Stimulated activated CD4-positive, alpha-beta T cell treated with anti-CD3 and anti-CD28 coated beads, Interleukin-1b, Interleukin-23, amount 100 ng/mL, for 1 hour (primary cell): ENCODE results near the gene LILRB5.
"Not testable (repeated sequence)": the region's sequence is repeated elsewhere in the genome, so short reads cannot be mapped to it uniquely, and the experiment has no call there.

Source experiments
- DNase-seq, 2 donors: peaks; one replicate each; pipeline ENCODE4 v3.0.0-alpha.2; 2020; ENCODE audit warnings: low read depth in 2 of 2

Gene LILRB5

DNA sequence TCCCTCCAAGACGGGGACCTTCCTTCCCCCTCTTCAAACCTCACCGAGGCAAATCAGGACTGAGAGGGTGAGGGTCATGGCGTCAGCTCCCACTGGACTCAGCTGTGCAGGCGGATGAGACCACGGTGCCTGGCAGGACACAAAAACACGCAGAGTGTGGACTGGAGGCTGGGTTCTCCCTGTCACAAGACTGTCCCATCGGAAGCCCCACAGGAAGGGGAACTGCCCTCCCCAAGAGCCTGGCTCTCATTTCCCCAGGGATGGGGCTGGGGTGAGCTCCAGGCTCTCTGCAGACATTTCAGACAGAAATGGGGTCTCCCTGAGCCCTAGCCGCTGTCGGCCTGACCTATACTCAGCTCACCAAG, at the start of gene LILRB5:
LILRB5 (minus strand) TSS at position 158 of the 365 bp plus-strand sequence; CDS start at position 78, 80 bp downstream.
- no peak for DNase-seq

DNA sequence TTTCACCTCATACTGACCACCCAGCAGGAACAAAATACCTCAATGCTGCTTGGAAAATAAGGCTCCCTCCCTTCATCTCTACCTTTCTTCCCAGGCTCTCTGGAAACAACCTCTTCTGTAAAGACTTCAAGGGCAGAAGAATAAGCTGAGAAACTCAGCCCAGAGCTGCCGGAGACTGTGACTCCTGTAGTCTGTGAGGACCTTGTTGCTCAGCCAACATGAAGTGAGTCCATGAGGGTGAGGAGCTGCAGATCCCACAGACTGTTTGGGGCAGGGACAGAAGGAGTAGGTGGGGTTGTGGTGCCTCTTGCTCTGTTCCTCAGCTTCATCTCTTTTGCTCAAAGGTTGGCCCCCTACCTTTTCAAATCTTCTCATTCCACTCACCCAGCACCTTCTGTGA, 48.1 kb upstream of the LILRB5 start:
- no peak for DNase-seq

DNA sequence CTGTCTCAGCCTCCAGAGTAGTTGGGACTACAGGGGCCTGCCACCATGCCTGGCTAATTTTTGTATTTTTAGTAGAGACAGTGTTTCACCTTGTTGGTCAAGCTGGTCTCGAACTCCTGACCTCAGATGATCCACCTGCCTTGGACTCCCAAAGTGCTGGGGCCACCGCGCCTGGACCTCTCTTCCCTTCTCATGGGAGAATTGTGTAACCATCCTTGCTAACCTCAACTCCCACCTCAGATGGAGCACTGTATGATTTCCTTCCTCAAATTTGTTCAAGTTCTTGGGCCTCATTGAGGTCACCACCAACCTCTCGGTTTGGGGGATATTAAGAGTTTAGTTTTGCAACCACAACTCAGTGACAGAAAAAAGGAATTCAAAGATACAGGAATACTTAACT, 45.2 kb upstream of the LILRB5 start:
- no peak for DNase-seq

DNA sequence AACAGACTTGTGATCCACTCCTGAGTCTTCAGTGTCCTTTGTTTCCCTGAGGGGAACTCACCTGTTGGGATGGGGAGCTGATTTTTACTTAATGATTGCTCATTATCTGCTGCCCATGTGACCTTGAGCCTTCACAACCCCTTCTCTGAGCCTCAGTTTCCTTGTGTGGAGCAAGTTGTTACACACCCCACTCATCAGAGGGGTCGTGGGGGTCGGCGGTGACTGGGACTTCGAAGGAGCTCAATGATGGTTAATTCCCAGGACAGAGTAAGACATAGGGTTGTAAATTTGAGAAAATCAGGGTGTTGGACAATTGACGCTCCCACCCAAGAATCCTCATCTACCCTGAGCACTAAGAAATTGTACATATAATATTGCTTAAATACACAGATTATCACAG, 42.4 kb upstream of the LILRB5 start:
- DNase-seq, result no peak

DNA sequence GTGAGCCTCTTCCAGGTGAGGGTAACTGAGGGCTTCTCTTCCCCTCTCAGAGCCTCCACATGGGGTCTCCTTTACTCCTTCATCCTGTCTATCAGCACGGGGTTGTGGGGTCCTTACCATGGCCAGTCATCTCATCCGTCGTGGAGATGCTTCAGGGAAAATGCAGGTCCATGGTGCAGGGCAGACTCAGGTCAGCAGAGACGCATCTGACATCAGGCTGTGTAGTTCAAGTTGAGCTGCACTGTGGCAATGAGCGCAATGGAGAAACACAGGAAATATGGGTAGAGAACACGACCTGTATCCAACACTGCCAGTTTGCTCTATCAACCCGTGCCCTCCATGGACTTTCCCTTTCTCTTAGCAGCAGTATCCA, 42.0 kb upstream of the LILRB5 start:
- no peak for DNase-seq

DNA sequence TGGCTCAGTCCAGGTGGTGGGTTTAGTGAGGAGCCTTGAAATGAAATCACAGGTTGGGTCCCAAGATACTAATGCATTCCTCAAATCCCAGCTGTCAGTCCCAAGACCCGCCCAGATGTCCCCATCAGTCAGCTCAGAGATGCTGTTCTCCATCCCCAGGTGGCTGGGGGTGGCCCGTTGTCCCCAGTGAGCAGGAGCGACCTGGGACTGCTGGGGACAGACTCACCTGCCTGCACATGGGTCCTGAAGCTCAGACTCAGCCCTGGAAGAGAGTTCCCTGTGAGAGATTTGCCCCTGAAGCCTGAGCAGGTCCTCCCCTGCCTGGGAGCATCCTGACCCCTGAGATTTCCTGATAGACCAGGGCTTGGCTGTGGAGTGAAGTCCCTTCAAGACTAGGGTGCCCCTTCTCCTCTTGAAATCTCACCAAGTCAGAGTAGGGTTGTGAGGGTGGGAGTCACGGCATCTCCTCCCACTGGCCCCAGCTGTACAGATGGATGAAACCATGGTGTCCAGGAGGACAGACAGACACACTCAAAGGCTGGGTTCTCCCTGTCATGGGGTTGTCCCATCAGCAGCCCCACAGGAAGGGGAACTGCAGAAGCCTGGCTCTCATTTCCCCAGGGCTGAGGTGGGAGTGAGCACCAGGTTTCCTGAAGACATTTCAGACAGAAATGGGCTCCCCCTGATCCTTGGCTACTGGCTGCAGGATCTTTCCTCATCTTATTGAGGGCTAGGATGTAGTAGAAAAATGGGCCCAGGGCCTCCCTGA, 41.5 kb upstream of the LILRB5 start:
- DNase-seq, result no peak

DNA sequence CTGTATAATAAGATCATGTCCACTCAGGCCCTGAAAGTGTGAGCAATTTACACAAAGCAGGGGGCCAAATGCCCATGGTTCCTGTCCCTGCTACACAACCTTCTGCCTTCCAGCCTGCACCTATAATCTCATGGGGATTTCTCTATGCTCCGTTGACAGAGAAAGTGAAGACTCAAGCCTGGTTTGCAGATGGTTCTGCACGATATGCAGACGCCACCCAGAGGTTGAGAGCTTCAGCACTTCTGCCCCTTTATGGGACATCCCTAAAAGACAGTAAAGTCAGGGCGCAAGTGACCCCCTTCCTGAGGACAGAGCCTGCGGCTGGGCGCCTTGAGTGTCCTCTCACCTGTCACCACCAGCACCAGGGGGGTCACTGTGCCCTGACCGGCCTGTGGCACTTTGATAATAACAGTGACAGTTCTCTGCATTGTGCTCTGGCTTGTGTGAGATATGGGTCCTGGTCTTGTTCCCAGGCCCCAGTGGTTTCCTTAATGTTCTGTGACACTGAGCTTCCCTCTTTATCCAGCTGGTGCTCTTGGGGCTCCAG, 40.8 kb upstream of the LILRB5 start:
- DNase-seq, result no peak

DNA sequence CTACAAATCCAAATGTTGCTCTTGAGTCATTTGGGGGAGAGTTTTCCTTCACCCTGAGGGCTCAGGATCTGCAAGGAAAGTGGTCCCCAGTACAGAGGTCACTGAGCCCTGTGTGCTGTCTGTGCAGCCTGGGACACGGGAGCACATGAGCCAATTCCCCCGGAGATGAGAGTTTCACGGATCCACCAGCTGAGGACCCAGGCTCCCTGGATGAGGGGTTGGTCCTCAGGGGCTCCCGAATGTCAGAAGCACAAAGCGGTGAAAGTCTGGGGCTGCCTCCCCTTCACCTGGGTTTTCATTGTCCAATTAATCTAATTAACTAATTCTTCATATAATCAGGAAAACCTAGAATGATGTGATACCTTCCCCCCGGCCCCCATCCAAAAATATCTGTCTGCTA, 37.5 kb upstream of the LILRB5 start:
- DNase-seq, result no peak

DNA sequence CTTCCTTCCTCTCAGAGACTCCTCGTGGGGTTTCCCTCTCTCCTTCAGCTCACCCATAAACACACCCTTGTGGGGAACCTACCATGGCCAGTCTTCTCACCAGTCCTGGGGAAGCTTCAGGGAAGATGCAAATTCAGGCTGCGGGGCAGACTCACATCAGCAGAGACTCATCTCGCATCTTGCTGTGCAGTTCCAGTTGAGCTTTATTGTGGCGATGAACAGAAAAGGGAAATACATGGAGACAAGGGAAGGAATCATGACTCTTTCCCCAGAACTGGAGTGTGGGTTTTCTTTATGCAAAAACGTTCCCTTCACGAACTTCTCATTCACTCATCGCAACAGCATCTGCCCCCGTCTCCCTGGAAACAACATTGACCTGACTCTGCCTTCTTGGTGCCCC, 32.1 kb upstream of the LILRB5 start:
- not testable (repeated sequence) for DNase-seq

DNA sequence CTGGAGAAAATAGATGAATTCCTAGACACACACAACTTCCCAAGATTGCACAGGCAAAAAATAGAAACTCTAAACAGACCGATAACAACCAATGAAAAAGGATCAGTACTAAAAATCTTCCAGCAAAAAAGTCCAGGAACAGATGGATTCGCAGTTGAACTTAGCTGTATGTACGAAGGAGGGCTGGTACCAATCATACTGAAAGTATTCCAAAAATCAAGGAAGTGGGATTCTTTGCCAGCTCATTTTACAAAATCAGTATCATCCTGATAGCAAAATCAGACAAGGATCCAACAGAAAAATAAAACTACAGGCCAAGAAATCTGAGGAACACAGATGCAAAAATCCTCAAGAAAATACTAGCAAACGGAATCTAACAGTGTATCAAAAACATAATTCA, 30.4 kb upstream of the LILRB5 start:
- DNase-seq, result no peak

DNA sequence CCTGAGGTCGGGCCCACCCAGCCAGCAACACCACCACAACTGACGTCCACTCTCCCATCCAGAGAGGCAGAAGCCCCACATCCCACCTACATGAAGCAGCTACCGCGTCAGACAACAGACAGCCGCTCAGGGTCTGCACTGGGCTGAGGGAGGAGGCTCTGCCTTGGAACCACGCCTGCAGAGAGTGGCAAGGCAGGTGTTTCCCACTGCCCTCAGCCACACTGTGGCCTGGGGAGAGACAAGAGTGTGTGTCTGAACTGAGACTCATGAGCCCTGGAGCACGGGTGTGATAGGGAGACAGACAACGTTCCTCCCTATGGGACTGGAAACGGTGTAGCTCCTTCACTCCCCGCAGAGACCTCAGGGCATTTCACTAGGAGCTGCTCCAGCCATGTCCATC, 29.2 kb upstream of the LILRB5 start:
- not testable (repeated sequence) for DNase-seq

DNA sequence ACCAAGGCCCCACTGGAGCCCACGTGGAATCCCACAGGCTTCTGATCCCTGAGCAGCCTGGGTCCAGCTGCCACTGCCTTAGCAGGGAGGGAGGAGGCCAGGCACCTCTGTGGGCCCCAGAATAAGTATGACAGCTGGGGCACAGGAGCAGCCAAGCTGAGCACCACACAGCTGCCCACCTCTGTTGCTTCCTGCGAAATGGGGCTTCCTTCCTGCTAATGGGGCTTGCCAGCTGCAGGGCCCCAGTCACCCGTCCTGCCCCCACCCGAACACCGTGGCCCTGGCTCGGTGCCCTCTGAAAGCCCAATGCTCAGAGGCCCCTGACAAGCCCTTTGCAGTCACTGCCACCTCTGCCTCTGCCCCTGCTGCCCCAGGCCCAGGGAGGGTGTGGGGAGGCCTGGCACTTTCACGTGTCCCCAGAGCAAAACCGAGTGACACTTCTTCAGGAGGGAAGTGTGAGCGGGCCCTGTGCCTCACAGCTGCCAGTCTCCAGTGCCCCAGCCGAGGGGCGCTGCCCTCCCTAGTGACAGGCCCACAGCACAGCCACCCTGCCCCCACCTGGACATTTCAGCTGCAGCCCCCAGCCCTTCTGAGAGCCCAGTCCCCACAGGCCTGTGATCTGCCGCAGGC, 28.5 kb upstream of the LILRB5 start:
- not testable (repeated sequence) for DNase-seq

DNA sequence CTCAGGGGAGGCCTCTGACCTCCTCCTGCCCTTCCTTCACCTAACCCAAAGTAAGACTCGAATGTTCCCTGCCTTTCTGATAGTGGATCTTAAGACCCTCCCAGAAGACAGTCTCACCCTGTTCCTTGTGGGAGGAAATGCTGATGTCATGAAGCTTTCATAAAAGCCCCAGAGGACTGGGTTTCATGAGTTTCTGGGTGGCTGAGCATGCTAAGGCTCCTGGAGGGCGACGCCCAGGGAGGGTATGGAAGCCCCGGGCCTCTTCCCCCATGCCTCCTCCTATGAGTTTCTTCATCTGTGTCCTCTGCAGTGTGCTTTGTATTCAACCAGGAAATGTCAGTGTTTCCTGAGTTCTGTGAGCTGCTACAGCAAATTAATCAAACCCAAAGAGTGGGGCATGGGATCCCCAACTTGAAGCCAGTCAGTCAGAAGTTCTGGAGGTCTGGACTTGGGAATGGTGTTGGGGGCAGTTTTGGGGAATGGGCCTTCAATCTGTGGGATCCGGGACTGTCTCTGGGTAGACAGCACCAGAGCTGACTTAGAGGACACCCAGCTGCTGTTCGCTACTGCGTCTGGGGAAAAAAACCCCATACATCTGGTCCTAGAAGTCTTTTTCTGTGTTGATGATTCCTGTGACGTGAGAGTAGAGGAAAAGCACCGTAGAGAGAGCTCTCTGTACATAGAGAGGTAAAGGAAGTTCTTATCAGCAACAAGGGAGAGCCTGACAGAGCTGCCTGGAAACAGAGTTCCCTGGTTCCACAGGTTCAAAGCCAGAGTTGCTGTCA, 25.8 kb upstream of the LILRB5 start:
- DNase-seq, result no peak

DNA sequence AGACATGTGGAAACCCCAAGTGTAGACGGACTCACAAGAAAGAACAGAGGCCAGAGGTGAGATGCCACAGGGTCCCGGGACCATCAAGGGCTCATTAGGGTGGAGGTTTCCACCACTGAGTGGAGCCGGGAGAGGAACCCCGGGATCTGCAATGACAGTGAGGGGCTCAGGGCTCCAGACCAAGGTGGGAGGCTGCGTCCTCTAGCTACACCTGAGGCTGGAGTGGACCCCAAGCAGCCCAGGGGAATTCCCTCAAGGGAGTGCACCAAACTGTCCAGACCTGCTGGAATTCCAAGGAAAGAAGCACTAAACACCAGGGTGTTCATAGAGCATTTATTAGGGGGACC, 24.6 kb upstream of the LILRB5 start:
- DNase-seq, result not testable (repeated sequence)

DNA sequence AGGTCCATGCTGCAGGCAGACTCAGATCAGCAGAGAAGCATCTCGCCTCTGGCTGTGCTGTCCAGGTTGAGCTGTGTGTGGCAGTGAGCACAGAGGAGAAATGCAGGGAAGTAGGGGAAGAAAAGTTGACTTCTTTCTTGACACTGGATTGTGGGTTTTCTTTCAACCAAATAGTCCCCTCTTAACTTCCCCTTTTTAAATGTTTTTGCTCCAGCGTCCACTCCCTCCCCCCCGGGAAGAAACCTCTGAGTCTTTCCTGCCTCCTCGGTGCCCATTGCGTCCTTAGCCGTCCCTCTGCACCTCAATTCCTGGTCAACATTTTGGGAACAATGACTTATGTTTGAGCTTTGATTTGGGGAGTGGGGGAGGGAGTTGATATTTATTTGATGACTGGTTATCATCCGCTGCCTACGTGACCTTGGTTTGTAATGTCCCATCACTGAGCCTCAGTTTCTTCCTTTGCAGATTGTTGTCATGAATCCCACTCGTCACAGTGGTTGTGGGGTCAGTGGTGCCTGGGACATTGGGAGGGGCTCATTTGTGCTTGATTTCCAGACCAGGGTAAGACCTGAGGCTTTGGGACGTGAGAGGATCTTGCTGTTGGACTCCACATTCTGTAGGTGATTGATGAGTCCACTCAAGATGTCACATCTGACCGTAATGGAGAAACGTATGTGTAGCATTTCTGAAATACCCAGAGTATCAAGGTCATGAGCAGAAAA, 24.1 kb upstream of the LILRB5 start, which contains the start of gene LILRB2:
LILRB2 (minus strand) TSS at position 104 of the 722 bp plus-strand sequence. CDS start 614 bp downstream, outside the sequence.
- DNase-seq, result no peak

DNA sequence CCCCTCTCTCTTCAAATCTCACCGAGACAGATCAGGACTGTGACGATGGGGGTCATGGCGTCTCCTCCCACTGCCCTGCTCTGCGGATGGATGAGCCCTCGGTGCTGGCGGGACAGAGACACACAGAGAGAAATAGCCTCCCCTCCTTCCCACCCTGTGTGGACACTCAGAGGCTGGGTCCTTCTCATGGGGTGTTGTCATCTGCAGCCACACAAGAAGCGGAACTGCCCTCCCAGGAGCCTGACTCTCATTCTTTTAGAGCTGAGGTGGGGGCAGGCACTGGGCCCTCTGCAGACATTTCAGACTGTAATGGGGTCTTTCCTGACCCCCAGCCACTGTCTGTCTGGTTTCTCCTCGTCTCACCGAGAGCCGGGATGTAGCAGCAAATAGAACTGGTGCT, 23.4 kb upstream of the LILRB5 start:
- DNase-seq, result not testable (repeated sequence)

DNA sequence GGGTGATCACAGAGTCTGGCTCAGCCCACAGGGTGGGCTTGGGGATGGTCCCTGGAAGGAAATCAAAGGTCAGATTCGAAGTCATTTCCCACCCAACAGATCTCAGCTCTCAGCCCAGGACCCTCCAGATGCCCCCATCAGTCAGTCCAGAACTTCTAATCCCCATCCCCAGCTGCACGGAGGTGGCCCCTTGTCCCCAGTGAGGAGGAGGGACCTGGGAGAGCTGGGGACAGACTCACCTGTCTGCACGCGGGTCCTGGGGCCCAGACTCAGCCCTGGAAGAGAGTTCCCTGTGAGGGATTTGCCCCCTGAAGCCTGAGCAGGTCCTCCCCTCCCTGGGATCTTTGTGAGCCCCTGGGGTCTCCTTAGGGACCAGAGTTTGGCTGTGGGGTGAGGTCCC, 23.0 kb upstream of the LILRB5 start:
- DNase-seq, result not testable (repeated sequence)

DNA sequence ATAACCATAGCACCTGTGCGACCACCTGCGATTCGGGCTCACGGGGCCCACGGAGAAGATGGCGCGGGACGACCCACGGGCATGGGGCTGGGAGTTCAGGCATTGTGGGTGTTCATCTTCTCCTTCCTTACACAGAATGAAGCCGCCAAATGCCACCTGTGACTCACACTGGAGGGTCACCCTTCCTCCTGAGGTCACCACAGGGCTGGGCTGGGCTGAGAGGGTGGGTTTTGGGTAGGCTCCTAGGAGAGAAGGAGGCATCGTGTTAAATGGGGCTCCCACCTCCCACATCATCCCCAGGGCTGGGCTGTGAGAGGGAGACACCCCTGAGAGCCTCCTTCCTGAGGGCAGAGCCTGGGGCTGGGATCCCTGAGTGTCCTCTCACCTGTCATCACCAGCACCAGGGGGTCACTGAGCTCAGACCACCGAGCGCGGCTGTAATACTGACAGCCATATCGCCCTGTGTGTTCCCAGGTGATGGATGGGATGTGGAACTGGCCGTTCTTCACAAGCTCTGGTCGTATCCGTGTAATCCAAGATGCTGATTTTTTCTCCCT, 22.4 kb upstream of the LILRB5 start:
- no peak for DNase-seq

DNA sequence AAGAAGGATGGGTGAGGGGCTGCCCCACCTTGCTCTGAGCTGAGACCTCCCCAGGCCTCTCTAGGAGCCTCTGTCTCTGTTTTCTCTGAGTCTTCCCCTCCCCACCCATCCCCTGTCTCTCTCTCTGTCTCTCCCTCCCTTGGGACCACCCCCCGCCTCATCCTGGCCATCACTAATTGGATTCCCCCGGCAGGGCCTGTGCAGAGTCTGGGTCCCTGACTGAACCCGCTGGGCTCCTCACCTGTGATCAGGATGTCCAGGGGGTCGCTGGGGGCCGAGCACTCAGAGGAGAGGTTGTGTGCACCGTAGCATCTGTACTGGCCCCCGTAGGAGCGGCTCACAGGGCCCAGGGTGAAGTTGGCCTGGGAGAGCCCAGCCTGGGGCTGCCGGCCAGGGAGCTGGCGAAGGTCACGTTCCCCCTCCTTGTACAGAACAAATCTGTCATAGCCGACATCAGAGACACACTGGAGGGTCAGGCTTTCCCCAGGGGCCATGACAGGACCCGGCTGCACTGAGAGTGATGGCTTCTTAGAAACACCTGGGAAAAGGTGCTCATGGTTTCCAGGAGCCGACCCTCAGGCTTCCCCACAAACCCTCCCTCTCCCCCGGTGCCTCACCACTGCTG, 21.6 kb upstream of the LILRB5 start:
- not testable (repeated sequence) for DNase-seq

DNA sequence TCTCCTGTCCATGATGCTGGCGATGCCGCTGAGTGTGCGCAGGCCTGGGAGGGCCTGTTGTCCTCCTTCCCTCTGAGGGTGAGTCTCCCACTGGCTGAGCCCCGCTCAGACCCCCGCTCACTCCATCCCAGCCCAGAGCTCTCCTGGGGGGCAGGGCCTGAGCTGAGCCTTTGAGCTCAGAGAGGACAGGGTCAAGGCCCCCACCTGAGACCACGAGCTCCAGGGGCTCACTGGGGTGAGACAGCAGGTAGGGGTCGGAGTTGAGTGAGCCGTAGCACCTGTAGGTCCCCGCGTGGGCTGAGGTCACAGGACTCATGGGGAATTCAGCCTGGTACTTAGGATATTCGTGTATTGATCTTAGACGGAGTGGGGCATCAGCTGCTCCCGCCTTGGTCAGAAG, 21.0 kb upstream of the LILRB5 start:
- DNase-seq, result not testable (repeated sequence)

DNA sequence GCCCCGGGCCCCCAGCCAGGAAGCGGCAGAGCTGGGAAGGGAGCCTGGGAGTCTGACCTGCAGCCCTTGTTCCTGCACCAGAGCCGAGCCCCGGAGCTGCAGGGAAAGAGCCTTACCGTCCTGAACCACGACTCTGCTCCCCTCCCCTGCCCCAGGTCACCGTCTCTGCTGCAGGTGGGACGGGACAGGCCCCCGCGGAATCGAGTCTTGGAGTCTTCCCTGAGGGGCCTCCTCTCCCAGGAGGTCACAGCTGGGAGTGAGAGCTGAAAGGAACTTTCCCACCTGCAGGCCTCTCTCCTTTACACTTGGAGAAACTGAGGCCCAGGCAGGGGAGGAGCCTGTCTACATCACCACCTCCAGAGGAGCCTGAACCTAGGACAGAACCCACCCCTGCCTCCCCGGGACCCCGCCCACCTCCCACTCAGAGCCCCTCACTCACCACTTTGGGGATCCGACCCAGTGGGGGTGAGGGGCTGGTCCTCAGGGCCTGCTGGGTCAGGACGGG, 20.1 kb upstream of the LILRB5 start:
- not testable (repeated sequence) for DNase-seq
